GM23338 (cell line): ENCODE data around the gene S100A1.

Source experiments
- EZH2 ChIP-seq: fragments of 200-600 bp; sonication (generic); IDR thresholded peaks from one replicate; pipeline ENCODE4 v1.8.0; 2017; ENCODE audit warnings: antibody characterized with exemption, mild to moderate bottlenecking, low read depth; ENCODE audit not compliant: unreplicated experiment
- EZH2phosphoT487 ChIP-seq: fragments of 200-600 bp; sonication (generic); IDR thresholded peaks from one replicate; pipeline ENCODE4 v1.8.1; 2018; ENCODE audit warnings: antibody characterized with exemption; ENCODE audit not compliant: unreplicated experiment
- JUNB ChIP-seq: IDR thresholded peaks from one replicate; pipeline ENCODE4 v1.6.1; 2016; ENCODE audit warnings: antibody characterized with exemption; ENCODE audit not compliant: unreplicated experiment
- NANOG ChIP-seq: IDR thresholded peaks from 2 replicates; pipeline ENCODE4 v1.6.1; 2016; ENCODE audit warnings: antibody characterized with exemption, borderline replicate concordance
- POLR2AphosphoS5 ChIP-seq: IDR thresholded peaks from 2 replicates; pipeline ENCODE4 v1.6.1; 2016; ENCODE audit warnings: antibody characterized with exemption, low read depth
- ZNF114 ChIP-seq: fragments of 250-450 bp; sonication (Bioruptor Pico); IDR thresholded peaks from 2 replicates; pipeline ENCODE4 v1.5.0; 2020; ENCODE audit warnings: mild to moderate bottlenecking, moderate library complexity
- TF ChIP-seq, protein P1 (sequence below), 2 experiments: fragments of 200-600 bp in 1 of 2; sonication (generic) in 1 of 2; conservative IDR thresholded peaks; 2 replicates each; pipeline versions ENCODE4 v1.5.1 to v1.6.1; 2016 to 2017; ENCODE audit warnings: antibody characterized with exemption in 2 of 2, low read depth in 2 of 2, mild to moderate bottlenecking in 2 of 2, moderate library complexity in 1 of 2
- TF ChIP-seq, protein P2 (sequence below): IDR thresholded peaks from one replicate; pipeline ENCODE4 v1.6.1; 2018; ENCODE audit warnings: antibody characterized with exemption; ENCODE audit not compliant: unreplicated experiment
- TF ChIP-seq, protein P3 (sequence below): IDR thresholded peaks from 2 replicates; pipeline ENCODE4 v1.6.1; 2016; ENCODE audit warnings: antibody characterized with exemption

DNA sequence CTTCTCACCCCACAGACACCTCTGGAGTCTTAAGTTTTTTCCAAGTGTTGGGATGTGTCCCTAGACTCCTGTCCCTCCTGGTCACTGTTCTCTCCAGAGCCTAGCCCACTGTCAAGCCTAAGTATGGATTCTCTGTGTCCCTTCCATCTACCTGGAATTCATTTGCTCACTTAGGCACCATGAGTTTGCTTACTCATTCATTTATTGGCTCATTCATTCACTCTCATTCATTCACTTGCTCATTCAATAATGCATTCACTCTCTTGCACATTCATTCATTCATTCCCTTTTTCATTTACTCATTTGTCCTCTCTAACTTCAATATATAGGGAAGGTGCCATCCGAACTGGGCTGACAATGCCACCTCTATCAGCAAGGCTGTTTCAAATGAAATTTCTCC lies 16.9 kb upstream of the S100A1 start:
- TF ChIP-seq, protein P1, sequence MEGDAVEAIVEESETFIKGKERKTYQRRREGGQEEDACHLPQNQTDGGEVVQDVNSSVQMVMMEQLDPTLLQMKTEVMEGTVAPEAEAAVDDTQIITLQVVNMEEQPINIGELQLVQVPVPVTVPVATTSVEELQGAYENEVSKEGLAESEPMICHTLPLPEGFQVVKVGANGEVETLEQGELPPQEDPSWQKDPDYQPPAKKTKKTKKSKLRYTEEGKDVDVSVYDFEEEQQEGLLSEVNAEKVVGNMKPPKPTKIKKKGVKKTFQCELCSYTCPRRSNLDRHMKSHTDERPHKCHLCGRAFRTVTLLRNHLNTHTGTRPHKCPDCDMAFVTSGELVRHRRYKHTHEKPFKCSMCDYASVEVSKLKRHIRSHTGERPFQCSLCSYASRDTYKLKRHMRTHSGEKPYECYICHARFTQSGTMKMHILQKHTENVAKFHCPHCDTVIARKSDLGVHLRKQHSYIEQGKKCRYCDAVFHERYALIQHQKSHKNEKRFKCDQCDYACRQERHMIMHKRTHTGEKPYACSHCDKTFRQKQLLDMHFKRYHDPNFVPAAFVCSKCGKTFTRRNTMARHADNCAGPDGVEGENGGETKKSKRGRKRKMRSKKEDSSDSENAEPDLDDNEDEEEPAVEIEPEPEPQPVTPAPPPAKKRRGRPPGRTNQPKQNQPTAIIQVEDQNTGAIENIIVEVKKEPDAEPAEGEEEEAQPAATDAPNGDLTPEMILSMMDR (conservative IDR thresholded peaks at IDR 0.05; ENCODE audit: low read depth in 2 of 2), result no peak
- TF ChIP-seq POLR2AphosphoS5 (no peak), EZH2 (no peak), EZH2phosphoT487 (no peak), NANOG (no peak), ZNF114 (CRISPR knock-in tag) (no peak), JUNB (no peak)
- TF ChIP-seq, protein P2, sequence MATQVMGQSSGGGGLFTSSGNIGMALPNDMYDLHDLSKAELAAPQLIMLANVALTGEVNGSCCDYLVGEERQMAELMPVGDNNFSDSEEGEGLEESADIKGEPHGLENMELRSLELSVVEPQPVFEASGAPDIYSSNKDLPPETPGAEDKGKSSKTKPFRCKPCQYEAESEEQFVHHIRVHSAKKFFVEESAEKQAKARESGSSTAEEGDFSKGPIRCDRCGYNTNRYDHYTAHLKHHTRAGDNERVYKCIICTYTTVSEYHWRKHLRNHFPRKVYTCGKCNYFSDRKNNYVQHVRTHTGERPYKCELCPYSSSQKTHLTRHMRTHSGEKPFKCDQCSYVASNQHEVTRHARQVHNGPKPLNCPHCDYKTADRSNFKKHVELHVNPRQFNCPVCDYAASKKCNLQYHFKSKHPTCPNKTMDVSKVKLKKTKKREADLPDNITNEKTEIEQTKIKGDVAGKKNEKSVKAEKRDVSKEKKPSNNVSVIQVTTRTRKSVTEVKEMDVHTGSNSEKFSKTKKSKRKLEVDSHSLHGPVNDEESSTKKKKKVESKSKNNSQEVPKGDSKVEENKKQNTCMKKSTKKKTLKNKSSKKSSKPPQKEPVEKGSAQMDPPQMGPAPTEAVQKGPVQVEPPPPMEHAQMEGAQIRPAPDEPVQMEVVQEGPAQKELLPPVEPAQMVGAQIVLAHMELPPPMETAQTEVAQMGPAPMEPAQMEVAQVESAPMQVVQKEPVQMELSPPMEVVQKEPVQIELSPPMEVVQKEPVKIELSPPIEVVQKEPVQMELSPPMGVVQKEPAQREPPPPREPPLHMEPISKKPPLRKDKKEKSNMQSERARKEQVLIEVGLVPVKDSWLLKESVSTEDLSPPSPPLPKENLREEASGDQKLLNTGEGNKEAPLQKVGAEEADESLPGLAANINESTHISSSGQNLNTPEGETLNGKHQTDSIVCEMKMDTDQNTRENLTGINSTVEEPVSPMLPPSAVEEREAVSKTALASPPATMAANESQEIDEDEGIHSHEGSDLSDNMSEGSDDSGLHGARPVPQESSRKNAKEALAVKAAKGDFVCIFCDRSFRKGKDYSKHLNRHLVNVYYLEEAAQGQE, result no peak
- TF ChIP-seq, protein P3, sequence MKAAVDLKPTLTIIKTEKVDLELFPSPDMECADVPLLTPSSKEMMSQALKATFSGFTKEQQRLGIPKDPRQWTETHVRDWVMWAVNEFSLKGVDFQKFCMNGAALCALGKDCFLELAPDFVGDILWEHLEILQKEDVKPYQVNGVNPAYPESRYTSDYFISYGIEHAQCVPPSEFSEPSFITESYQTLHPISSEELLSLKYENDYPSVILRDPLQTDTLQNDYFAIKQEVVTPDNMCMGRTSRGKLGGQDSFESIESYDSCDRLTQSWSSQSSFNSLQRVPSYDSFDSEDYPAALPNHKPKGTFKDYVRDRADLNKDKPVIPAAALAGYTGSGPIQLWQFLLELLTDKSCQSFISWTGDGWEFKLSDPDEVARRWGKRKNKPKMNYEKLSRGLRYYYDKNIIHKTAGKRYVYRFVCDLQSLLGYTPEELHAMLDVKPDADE, result no peak
